GM12872 (cell line): ENCODE measurements around the gene CCIN.

Experiments
- TF ChIP-seq, protein P1 (sequence below): IDR thresholded peaks from 3 replicates; pipeline ENCODE4 v1.5.1; 2011; ENCODE audit warnings: low read depth, mild to moderate bottlenecking, low read length, moderate library complexity; ENCODE audit not compliant: insufficient read depth

The CCIN gene

DNA sequence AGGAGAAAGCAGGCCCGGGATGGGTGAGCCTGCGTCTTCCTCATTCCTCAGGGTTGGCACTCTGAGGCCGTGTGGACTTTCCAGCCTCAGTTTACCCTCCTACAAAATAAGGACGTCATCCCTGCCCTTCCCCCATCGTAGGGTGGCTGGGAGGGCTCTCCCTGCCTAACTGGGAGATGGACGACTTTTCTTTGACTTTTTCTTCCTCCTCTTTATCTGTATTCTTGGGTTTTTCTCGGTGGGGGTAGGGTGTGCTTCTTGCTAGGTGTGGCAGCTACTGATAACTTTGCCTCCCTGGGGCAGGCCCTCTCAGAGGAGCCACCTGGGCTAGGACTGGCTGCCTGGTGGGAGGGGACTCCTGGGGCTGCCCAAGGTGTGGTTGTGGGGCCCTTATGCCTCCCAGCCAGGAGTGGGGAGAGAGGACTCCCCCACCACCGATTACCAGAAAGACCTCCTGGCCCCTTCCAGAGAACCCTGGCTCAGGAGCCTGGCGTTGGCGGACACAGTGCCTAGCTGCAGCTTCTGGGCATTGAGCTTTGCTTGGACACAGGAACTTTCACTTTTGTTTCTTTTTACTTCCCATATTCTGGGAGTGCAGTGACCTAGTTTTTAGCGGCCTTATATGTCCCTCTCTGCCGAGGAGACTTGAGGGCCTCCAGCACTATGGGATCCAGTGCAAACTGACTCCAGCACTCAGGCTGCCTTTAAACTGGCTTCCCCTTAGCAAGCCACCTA is 26.5 kb upstream of the CCIN start:
- TF ChIP-seq, protein P1, sequence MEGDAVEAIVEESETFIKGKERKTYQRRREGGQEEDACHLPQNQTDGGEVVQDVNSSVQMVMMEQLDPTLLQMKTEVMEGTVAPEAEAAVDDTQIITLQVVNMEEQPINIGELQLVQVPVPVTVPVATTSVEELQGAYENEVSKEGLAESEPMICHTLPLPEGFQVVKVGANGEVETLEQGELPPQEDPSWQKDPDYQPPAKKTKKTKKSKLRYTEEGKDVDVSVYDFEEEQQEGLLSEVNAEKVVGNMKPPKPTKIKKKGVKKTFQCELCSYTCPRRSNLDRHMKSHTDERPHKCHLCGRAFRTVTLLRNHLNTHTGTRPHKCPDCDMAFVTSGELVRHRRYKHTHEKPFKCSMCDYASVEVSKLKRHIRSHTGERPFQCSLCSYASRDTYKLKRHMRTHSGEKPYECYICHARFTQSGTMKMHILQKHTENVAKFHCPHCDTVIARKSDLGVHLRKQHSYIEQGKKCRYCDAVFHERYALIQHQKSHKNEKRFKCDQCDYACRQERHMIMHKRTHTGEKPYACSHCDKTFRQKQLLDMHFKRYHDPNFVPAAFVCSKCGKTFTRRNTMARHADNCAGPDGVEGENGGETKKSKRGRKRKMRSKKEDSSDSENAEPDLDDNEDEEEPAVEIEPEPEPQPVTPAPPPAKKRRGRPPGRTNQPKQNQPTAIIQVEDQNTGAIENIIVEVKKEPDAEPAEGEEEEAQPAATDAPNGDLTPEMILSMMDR, result no peak

DNA sequence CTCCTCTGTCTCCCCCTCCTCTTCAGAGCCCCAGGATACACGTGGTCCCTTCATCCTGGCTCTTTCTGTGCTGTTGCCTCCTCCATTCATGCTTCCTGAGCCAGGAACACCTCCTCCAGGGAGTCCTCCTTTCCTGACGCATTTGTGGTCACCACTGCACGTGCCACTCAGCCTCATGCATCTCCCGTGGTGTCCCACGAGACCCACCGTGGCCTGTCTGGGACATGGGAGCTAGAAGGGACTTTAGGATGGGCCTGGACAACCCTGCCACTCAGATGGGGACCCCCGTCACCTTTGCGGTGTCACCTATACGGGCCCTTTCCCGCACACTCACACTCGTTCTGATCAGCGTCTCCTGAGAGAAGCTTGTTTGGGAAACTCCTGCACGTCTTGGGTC is 25.9 kb upstream of the CCIN start:
- TF ChIP-seq, protein P1, result no peak

DNA sequence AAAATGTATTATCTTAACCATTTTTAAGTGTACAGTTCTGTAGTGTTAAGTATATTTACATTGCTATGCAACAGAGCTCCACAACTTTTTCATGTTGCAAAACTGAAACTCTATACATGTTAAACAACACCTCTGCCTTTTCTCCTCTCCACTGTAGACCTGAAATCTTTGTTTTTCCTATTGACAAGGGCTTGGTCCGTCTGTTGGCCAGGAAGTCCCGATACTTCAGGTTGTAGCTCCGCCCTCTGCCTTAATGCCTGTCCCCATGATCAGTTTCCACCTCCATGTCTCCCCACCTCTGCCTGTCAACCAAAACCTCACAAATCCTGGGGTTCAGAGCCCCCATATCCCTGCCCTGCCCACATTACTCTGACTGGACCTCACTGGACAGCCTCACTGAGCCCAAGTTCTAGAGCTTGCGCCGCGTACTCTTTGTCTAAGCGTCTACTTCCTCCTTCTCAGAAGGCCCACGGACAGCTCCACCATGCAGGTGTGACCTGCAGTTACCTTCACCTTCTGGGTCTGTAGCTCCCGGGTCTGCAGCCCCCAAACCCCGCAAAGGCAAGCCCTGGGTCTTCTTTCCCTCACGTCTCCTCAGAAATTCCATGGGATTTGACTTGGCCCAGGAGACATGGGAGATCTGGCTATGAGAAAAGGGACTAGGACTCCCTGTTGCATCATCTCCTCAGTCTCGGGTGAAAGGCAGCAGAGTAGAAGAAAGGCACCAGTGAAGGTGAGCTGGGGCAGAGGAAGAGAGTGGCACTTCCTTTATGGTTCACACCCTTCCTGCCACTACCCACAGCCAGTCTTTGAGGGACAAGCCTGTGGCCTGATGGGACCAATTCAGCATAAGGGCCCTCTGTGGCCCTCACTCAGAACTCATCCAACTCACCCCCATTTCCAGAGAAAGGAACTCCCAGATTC is 24.6 kb upstream of the CCIN start:
- TF ChIP-seq, protein P1, result no peak

DNA sequence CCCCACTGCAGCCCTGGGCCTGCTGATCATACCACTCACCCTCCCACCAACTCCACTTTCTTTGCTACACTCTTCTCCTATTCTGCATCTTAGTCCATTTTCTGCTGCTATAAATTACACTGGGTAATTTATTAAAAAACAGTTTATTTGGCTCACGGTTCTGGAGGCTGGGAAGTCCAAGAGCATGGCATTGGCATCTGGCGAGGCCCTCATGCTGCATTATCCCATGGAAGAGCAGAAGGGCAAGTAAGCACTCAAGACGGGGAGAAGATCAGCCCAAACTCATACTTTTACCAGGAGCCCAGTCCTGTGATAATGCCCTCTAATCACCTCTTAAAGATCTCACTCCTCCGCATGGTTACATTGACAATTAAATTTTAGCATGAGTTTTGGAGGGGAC is 23.2 kb upstream of the CCIN start:
- TF ChIP-seq, protein P1, result no peak

DNA sequence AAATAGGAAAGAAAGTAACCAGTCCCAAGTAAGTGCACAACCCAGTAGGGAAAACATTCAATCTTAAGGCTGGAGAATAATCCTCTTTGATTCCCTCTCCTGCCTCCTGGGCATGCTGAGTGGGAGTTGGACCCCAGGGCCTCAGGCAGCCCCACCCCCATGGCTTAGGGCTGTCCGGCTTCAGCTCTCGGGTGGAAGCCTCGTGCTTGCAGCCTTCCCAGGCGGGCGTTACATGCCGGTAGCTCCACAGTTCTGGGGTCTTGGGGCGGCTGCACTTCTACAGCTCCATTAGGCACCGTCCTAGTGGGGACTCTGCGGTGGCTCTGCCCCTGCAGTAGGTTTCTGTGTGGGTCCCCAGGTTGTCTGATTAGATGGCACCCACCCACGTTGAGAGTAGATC is 22.5 kb upstream of the CCIN start:
- TF ChIP-seq, protein P1, result no peak

DNA sequence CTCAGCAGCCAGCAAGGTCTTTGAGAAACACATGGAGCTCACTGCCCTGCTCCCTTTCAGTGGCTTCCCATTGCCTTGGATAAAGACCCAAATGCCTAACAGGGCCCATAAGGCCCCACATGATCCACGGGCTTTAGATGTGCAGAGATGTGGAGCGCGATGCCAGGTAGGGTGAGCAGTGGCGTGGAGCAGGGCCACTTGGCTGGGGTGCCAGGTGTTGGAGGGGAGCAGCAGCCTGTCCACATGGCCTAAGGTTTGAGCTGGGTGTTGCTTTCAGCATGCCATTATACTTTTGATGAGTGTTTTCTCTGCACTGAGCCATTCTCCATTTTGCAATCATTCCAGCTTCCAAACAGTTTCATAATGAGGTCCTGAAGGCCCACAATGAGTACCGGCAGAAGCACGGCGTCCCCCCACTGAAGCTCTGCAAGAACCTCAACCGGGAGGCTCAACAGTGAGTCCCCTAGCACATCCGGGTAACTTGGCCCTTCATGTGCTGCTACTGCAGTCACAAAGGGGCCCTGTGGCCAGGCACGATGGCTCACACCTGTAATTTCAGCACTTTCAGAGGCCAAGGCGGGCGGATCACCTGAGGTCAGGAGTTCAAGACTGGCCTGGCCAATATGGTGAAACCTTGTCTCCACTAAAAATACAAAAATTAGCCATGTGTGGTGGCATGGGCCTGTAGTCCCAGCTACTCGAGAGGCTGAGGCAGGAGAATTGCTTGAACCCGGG is 21.6 kb upstream of the CCIN start:
- TF ChIP-seq, protein P1, result no peak
